A549 treated with ZK216348 at 1 μM for 4 hours (cell line): Measurements from ENCODE around the gene BCL2L11. TPM values are rescaled to one million over a fixed set of nuclear protein-coding genes. Genes with fewer than 3 reads are reported as not detected.

ENCODE experiments used
- total RNA-seq: library from RNA; stranded (reverse); fragments of 200-300 nt; extraction: Qiagen RNA extraction; gene quantifications from 5 replicates; pipeline ENCODE4 v1.2.3, GENCODE V29; 2022; ENCODE audit warnings: low read depth

Gene BCL2L11, protein sequence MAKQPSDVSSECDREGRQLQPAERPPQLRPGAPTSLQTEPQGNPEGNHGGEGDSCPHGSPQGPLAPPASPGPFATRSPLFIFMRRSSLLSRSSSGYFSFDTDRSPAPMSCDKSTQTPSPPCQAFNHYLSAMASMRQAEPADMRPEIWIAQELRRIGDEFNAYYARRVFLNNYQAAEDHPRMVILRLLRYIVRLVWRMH
- 6.9 to 10.3 TPM (median 7.5 TPM) in 5 replicates for total RNA-seq

DNA sequence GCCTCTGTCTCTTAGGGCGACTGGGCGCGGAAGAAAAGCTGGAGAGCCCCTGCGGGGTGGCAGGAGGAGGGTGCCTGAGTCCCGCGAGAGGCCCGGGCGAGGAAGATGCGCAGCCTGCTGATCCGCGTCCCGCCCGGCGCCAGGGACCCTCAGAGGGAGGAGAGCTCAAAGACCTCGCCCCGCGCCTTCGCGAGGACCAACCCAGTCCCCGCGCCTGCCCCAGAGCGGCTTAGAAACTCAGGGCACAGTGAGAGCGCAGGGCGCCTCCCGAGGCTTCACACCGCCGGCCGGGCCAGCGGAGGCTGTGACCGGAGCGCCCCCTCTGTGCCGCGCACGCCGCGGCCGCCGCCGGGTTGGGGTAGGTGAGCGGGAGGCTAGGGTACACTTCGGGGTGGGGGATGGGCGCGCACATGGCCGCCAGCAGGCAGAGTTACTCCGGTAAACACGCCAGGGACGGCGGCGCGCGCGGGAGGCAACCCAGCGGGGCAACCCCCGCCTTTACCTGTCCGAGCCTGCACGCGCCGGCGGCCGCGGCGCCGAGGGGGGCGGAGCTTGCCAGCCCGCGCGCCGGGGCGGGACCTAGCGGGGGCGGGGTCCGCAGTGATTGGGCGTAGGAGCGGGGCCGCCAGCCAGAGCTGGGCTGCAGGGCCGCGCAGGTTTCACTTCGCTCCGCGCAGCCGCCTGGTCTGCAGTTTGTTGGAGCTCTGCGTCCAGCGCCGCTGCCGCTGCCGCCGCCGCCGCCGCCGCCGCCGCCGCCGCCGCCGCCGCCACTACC, at the start of gene BCL2L11:
BCL2L11 (plus strand) TSS at position 662 of the 775 bp plus-strand sequence. CDS start 2,832 bp downstream, outside the sequence.

